HCT116 (cell line): ENCODE results near the gene GJA8. TPM values are rescaled to one million over a fixed set of nuclear protein-coding genes. Genes with fewer than 3 reads are reported as not detected.

ENCODE experiments used
- ATAC-seq: fragments of 200-7000 bp; cut with Tn5 transposase; 2 replicates; pipeline ENCODE4 v1.9.1; 2020; ENCODE audit warnings: mild to moderate bottlenecking, moderate library complexity
- BruUV-seq: library from RNA; stranded (reverse); fragments of 400-500 nt; replicated peaks from 2 replicates; lab custom pipeline; 2021; lab: Mats Ljungman, UMichigan
- CTCF ChIA-PET: fragments of 300-600 bp; sonication (Branson Sonifier 250); formaldehyde crosslinking; loops from one replicate; lab custom pipeline; 2021; ENCODE audit warnings: antibody characterized with exemption; lab: Charles Lee
- POLR2A ChIA-PET: fragments of 300-600, 350-600 bp; sonication (Branson Sonifier 250); formaldehyde crosslinking; loops from one replicate; lab custom pipeline; 2021; ENCODE audit warnings: antibody characterized with exemption; lab: Charles Lee
- RAD21 ChIA-PET, 2 experiments: fragments of 300-600 bp; sonication (Branson Sonifier 250); formaldehyde crosslinking; loops; one replicate each; lab custom pipeline; 2023; ENCODE audit warnings: low total read pairs in 2 of 2; ENCODE audit not compliant: uncharacterized antibody in 2 of 2, unreplicated experiment in 2 of 2, low non-redundant PET in 1 of 2; lab: Charles Lee
- DNase-seq: peaks from one replicate; pipeline ENCODE4 v3.0.0-alpha.2; 2010; ENCODE audit warnings: low read depth, low spot score
- H2AFZ ChIP-seq: fragments of 200-600 bp; shearing (Covaris generic), sonication (generic); 2 replicates; pipeline ENCODE4 v1.6.1; 2017; ENCODE audit warnings: low read depth, mixed run types, mixed read lengths, antibody characterized with exemption, low read length; ENCODE audit not compliant: poor library complexity, severe bottlenecking
- H3K27ac ChIP-seq: 2 replicates; pipeline ENCODE4 v1.5.1; 2012; ENCODE audit warnings: low read depth, low read length
- H3K27me3 ChIP-seq: fragments of 200-600 bp; sonication (generic); 2 replicates; pipeline ENCODE4 v1.6.1; 2016; ENCODE audit warnings: mixed run types, low read length, mixed read lengths; ENCODE audit not compliant: insufficient read depth
- H3K36me3 ChIP-seq, 2 experiments: fragments of 200-500 bp in 1 of 2; fragments of 200-600 bp in 1 of 2; sonication (Bioruptor generic) in 1 of 2; sonication (generic) in 1 of 2; 2 replicates each; pipeline versions ENCODE4 v1.5.1 to v1.6.1; 2014 to 2016; ENCODE audit warnings: low read length in 2 of 2, inconsistent platforms in 1 of 2, mixed read lengths in 1 of 2, mixed run types in 1 of 2; ENCODE audit not compliant: insufficient read depth in 2 of 2, control insufficient read depth in 1 of 2
- H3K4me1 ChIP-seq, 2 experiments: fragments of 200-600 bp in 1 of 2; sonication (generic) in 1 of 2; 2 replicates each; pipeline versions ENCODE4 v1.5.1 to v1.6.1; 2012 to 2017; ENCODE audit warnings: low read length in 2 of 2, inconsistent platforms in 1 of 2, mild to moderate bottlenecking in 1 of 2, mixed read lengths in 1 of 2, mixed run types in 1 of 2, moderate library complexity in 1 of 2; ENCODE audit not compliant: insufficient read depth in 2 of 2, control insufficient read depth in 1 of 2
- H3K4me2 ChIP-seq: fragments of 200-600 bp; sonication (generic); 2 replicates; pipeline ENCODE4 v1.6.1; 2017; ENCODE audit warnings: mixed run types, low read length, mixed read lengths
- H3K4me3 ChIP-seq, 2 experiments: fragments of 200-600 bp in 1 of 2; sonication (generic) in 1 of 2; replicated peaks in 1 of 2; 2 replicates each; pipeline ENCODE4 v1.5.1; 2011 to 2016; ENCODE audit warnings: low read length in 2 of 2, control low read depth in 1 of 2, low read depth in 1 of 2, mild to moderate bottlenecking in 1 of 2, mixed read lengths in 1 of 2, mixed run types in 1 of 2
- H3K79me2 ChIP-seq: fragments of 200-600 bp; sonication (generic); 2 replicates; pipeline ENCODE4 v1.6.1; 2017; ENCODE audit warnings: mild to moderate bottlenecking, mixed run types, low read length, moderate library complexity, mixed read lengths; ENCODE audit not compliant: insufficient read depth
- H3K9ac ChIP-seq: fragments of 200-600 bp; sonication (generic); 2 replicates; pipeline ENCODE4 v1.6.1; 2016; ENCODE audit warnings: low read length, mixed read lengths
- H3K9me2 ChIP-seq: fragments of 200-600 bp; sonication (generic), shearing (Covaris generic); 2 replicates; pipeline ENCODE4 v1.6.1; 2017; ENCODE audit warnings: mixed run types, mild to moderate bottlenecking, moderate library complexity; ENCODE audit not compliant: insufficient read depth
- H3K9me3 ChIP-seq, 2 experiments: fragments of 200-500 bp in 1 of 2; fragments of 200-600 bp in 1 of 2; sonication (Bioruptor generic) in 1 of 2; sonication (generic) in 1 of 2; 2 replicates each; pipeline ENCODE4 v1.6.1; 2014 to 2017; ENCODE audit warnings: low read length in 2 of 2, mixed read lengths in 2 of 2, inconsistent platforms in 1 of 2, low read depth in 1 of 2, mild to moderate bottlenecking in 1 of 2, mixed run types in 1 of 2, moderate library complexity in 1 of 2; ENCODE audit not compliant: control insufficient read depth in 1 of 2, insufficient read depth in 1 of 2
- H4K20me1 ChIP-seq: fragments of 200-600 bp; sonication (generic), shearing (Covaris generic); 2 replicates; pipeline ENCODE4 v1.6.1; 2017; ENCODE audit warnings: mixed run types, mild to moderate bottlenecking, moderate library complexity; ENCODE audit not compliant: insufficient read depth
- CBX3 ChIP-seq: IDR thresholded peaks from 2 replicates; pipeline ENCODE4 v1.6.1; 2012; ENCODE audit warnings: low read depth
- EGR1 ChIP-seq: IDR thresholded peaks from 2 replicates; pipeline ENCODE4 v1.6.1; 2012; ENCODE audit warnings: low read depth
- ELF1 ChIP-seq: IDR thresholded peaks from 2 replicates; pipeline ENCODE4 v1.6.1; 2012; ENCODE audit warnings: low read depth, borderline replicate concordance
- FOSL1 ChIP-seq: IDR thresholded peaks from 2 replicates; pipeline ENCODE4 v1.6.1; 2012; ENCODE audit warnings: low read depth
- JUND ChIP-seq: IDR thresholded peaks from 2 replicates; pipeline ENCODE4 v1.6.1; 2012
- RAD21 ChIP-seq: IDR thresholded peaks from 2 replicates; pipeline ENCODE4 v1.6.1; 2012; ENCODE audit warnings: low read depth, mild to moderate bottlenecking
- TCF7L2 ChIP-seq: IDR thresholded peaks from 2 replicates; pipeline ENCODE4 v1.7.0; 2011; ENCODE audit warnings: borderline replicate concordance, inconsistent platforms; ENCODE audit not compliant: insufficient read depth, insufficient read length; ENCODE audit errors: extremely low read depth
- intact Hi-C: fragments of 100-400 bp; cut with micrococcal nuclease; formaldehyde crosslinking; loops from 2 replicates; pipeline ENCODE4 v1.10.0; 2022
- total RNA-seq: library from RNA; stranded (reverse); gene quantifications from one replicate; pipeline ENCODE4 v1.2.1, GENCODE V29; 2021; ENCODE audit not compliant: unreplicated experiment

Gene GJA8
- total RNA-seq, 1 experiment from 2014 or later, result not detected

- H3K4me2 ChIP-seq, result no peak overlapping the region
- H4K20me1 ChIP-seq, result no peaks in the 10 kb centered on the region
- no peak overlapping the region for H3K9ac ChIP-seq
- no peaks in the 10 kb centered on the region for H3K4me1 ChIP-seq
- ATAC-seq, result no peak
- ChIA-PET POLR2A (no interaction called here), RAD21 (no interaction called here), CTCF (no interaction called here)
- no peaks in the 10 kb centered on the region for H3K9me3 ChIP-seq
- no peak overlapping the region for H3K27ac ChIP-seq
- TF ChIP-seq JUND (no peak), FOSL1 (no peak), RAD21 (no peak)
- no peak overlapping the region for H2AFZ ChIP-seq
- H3K9me2 ChIP-seq, result no peaks in the 10 kb centered on the region
- no peaks in the 10 kb centered on the region for H3K36me3 ChIP-seq
- no peak for DNase-seq
- no TSS peak for BruUV-seq
- intact Hi-C loops, result no loop called here
- H3K27me3 ChIP-seq, result no peaks in the 10 kb centered on the region
- no peak overlapping the region for H3K4me3 ChIP-seq
- no peaks in the 10 kb centered on the region for H3K79me2 ChIP-seq
These were observed 4.8 kb upstream of the GJA8 start for GRCh38 chr1:147897789-147898188.

GRCh38 chr1:147904726-147905125 is 2.1 kb downstream of the GJA8 start:
- no peak for TF ChIP-seq EGR1
- no peak for TF ChIP-seq CBX3
- no peak for TF ChIP-seq ELF1
- TF ChIP-seq TCF7L2, result no peak
- intact Hi-C loops, result no loop called here
- H3K4me2 ChIP-seq, result no peak overlapping the region
- H3K36me3 ChIP-seq, result no peaks in the 10 kb centered on the region
- ChIA-PET CTCF (interaction anchor here (1.2 kb wide), 1 partner anchor 12 kb away, joined by 4 read pairs; no protein-coding TSS in a partner anchor), POLR2A (no interaction called here), RAD21 (no interaction called here)
- no peaks in the 10 kb centered on the region for H3K79me2 ChIP-seq
- H3K9me2 ChIP-seq, result peaks cover 2% of the 10 kb centered on the region; the same call in 1 of the 2 replicates
- peaks cover 0 to 6% of the 10 kb centered on the region in 2 experiments; a peak in 2 of 4 replicates for H3K4me1 ChIP-seq
- no peak overlapping the region for H3K27ac ChIP-seq
- H2AFZ ChIP-seq, result no peak overlapping the region
- BruUV-seq, result no TSS peak
- H3K27me3 ChIP-seq, result no peaks in the 10 kb centered on the region
- H4K20me1 ChIP-seq, result no peaks in the 10 kb centered on the region
- H3K9me3 ChIP-seq, result no peaks in the 10 kb centered on the region
- no peak for ATAC-seq
- no peak overlapping the region for H3K9ac ChIP-seq
- DNase-seq, result no peak
- H3K4me3 ChIP-seq, result no peak overlapping the region
